Liver (tissue), 9 donors: ENCODE data around the gene RERE. TPM values are rescaled to one million over a fixed set of nuclear protein-coding genes. Genes with fewer than 3 reads are reported as not detected.
A peak's percentile ranks its signal among the peaks of the same experiment; 100 is the strongest.

Experiments used
- DNase-seq: peaks from one replicate; pipeline ENCODE4 v3.0.0-alpha.2; 2017; ENCODE audit warnings: low spot score
- H3K27ac ChIP-seq, 2 donors: one replicate each; pipeline ENCODE4 v1.7.0; 2013; ENCODE audit warnings: inconsistent platforms in 2 of 2, low read length in 2 of 2, control low read depth in 1 of 2, low read depth in 1 of 2, mild to moderate bottlenecking in 1 of 2
- H3K27me3 ChIP-seq, 4 donors: one replicate each; pipeline versions ENCODE4 v1.6.1 to v1.7.0; 2013; ENCODE audit warnings: low read length in 3 of 4, inconsistent platforms in 1 of 4, mild to moderate bottlenecking in 1 of 4, moderate library complexity in 1 of 4; ENCODE audit not compliant: control insufficient read depth in 4 of 4, insufficient read depth in 4 of 4
- H3K36me3 ChIP-seq, 4 donors: one replicate each; pipeline versions ENCODE4 v1.6.1 to v1.7.0; 2013; ENCODE audit warnings: low read length in 3 of 4, mild to moderate bottlenecking in 3 of 4, low read depth in 1 of 4, moderate library complexity in 1 of 4; ENCODE audit not compliant: control insufficient read depth in 4 of 4, insufficient read depth in 3 of 4
- H3K4me1 ChIP-seq, 4 donors: one replicate each; pipeline versions ENCODE4 v1.6.1 to v1.7.0; 2013; ENCODE audit warnings: low read length in 3 of 4, mild to moderate bottlenecking in 3 of 4, moderate library complexity in 1 of 4; ENCODE audit not compliant: control insufficient read depth in 4 of 4, insufficient read depth in 4 of 4
- H3K4me3 ChIP-seq, 3 donors: one replicate each; pipeline versions ENCODE4 v1.6.1 to v1.7.0; 2013; ENCODE audit warnings: low read length in 3 of 3, control low read depth in 1 of 3, low read depth in 1 of 3, mild to moderate bottlenecking in 1 of 3
- H3K9ac ChIP-seq, 2 donors: one replicate each; pipeline ENCODE4 v1.7.0; 2013; ENCODE audit warnings: low read length in 2 of 2, mild to moderate bottlenecking in 2 of 2, moderate library complexity in 2 of 2, control low read depth in 1 of 2, low read depth in 1 of 2
- H3K9me3 ChIP-seq, 4 donors: one replicate each; pipeline versions ENCODE4 v1.6.1 to v1.7.0; 2013; ENCODE audit warnings: low read length in 3 of 4; ENCODE audit not compliant: control insufficient read depth in 4 of 4
- EGR1 ChIP-seq, 2 donors: IDR thresholded peaks; 2 replicates each; pipeline ENCODE4 v1.6.1; 2016 to 2018; ENCODE audit warnings: antibody characterized with exemption in 2 of 2, low read depth in 2 of 2
- FOXA2 ChIP-seq: IDR thresholded peaks from 2 replicates; pipeline ENCODE4 v1.6.1; 2016; ENCODE audit warnings: antibody characterized with exemption
- GABPA ChIP-seq, 2 donors: IDR thresholded peaks in 1 of 2; conservative IDR thresholded peaks in 1 of 2; 2 replicates each; pipeline ENCODE4 v1.6.1; 2016; ENCODE audit warnings: antibody characterized with exemption in 2 of 2, mild to moderate bottlenecking in 1 of 2, moderate library complexity in 1 of 2
- HNF4G ChIP-seq: IDR thresholded peaks from 2 replicates; pipeline ENCODE4 v1.6.1; 2016; ENCODE audit warnings: antibody characterized with exemption
- JUND ChIP-seq, 2 donors: IDR thresholded peaks; 2 replicates each; pipeline ENCODE4 v1.6.1; 2016; ENCODE audit warnings: antibody characterized with exemption in 2 of 2
- RAD21 ChIP-seq, 2 donors: IDR thresholded peaks; 2 replicates each; pipeline ENCODE4 v1.6.1; 2016; ENCODE audit warnings: antibody characterized with exemption in 2 of 2, mild to moderate bottlenecking in 2 of 2
- RXRA ChIP-seq, 2 donors: IDR thresholded peaks; 2 replicates each; pipeline ENCODE4 v1.6.1; 2017 to 2018; ENCODE audit warnings: antibody characterized with exemption in 2 of 2, mild to moderate bottlenecking in 1 of 2
- SP1 ChIP-seq: IDR thresholded peaks from 2 replicates; pipeline ENCODE4 v1.6.1; 2018; ENCODE audit warnings: antibody characterized with exemption, mild to moderate bottlenecking
- TAF1 ChIP-seq: conservative IDR thresholded peaks from 2 replicates; pipeline ENCODE4 v1.6.1; 2016; ENCODE audit warnings: antibody characterized with exemption, mild to moderate bottlenecking
- YY1 ChIP-seq: IDR thresholded peaks from 2 replicates; pipeline ENCODE4 v1.6.1; 2016; ENCODE audit warnings: antibody characterized with exemption, mild to moderate bottlenecking
- WGBS: extraction: QIAGEN DNeasy Blood & Tissue Kit; methylation state at CpG from one replicate; pipeline ENCODE4 v1.1.7; 2013; 5-methylcytosine and 5-hydroxymethylcytosine counted together
- polyA plus RNA-seq, 2 donors: library from polyadenylated mRNA; stranded (reverse) in 1 of 2; unstranded in 1 of 2; fragments of 200-250 nt in 1 of 2; fragments of >200 nt in 1 of 2; fragmentation: Nextera tagmentation in 1 of 2; extraction: Ambion mirVana in 1 of 2; gene quantifications; one replicate each; pipeline versions ENCODE4 v1.2.1 to v1.2.3, GENCODE V29; 2013 to 2015
- total RNA-seq, 2 donors: library from RNA; depleted of rRNA; stranded (reverse); fragments of >200 nt; gene quantifications; one replicate each; pipeline ENCODE4 v1.2.3, GENCODE V29; 2014
- TF ChIP-seq, protein P1 (sequence below): fragments of 150-350 bp; IDR thresholded peaks from 2 replicates; pipeline ENCODE4 v1.5.1; 2017; ENCODE audit warnings: improper control_type of control experiment, low read depth, low read length; ENCODE audit not compliant: missing input control
- TF ChIP-seq, protein P2 (sequence below): IDR thresholded peaks from 2 replicates; pipeline ENCODE4 v1.6.1; 2016; ENCODE audit warnings: antibody characterized with exemption
- TF ChIP-seq, protein P3 (sequence below): IDR thresholded peaks from 2 replicates; pipeline ENCODE4 v1.6.1; 2016; ENCODE audit warnings: antibody characterized with exemption, mild to moderate bottlenecking
- TF ChIP-seq, protein P4 (sequence below): IDR thresholded peaks from 2 replicates; pipeline ENCODE4 v1.6.1; 2016; ENCODE audit warnings: antibody characterized with exemption
- donor health status: healthy.
- donor health status: healthy.
- donor health status: healthy.
- donor health status: healthy.
- donor health status: healthy.

The RERE gene
- total and polyA plus RNA-seq, 4 donors = 9.8 to 49.1 (median 24.8) TPM

DNA sequence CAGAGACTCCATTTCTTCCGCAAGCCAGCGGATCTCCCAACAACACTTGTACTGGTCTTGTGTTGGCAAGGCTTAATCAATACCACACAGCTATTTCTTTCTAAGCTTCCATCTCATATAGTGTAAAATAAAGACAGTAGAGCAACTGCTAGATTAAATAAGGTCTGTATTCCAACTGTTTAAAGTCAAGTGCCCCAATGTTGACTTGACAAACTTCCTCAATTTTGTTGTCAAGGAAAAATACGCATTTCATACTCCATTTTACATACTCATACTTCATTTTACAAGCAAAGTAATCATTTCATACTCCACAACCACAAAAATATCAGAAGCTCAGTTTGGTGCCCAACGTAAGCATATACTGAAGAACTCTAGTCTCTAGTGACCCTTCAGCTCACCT, 143.0 kb downstream of the RERE start:
- Histone ChIP-seq H3K9ac (no peak overlapping the region), H3K4me1 (peaks cover 2 to 26% (median 18%) of the 10 kb centered on the region in 4 donors), H3K36me3 (no peaks in the 10 kb centered on the region), H3K4me3 (no peak overlapping the region), H3K27me3 (no peaks in the 10 kb centered on the region), H3K27ac (no peak overlapping the region), H3K9me3 (no peaks in the 10 kb centered on the region)
- TF ChIP-seq JUND (IDR thresholded peaks at IDR 0.05) (no peak), YY1 (no peak), SP1 (no peak), GABPA (IDR thresholded peaks at IDR 0.05 in 1 of 2, conservative IDR thresholded peaks at IDR 0.05 in 1 of 2) (no peak), TAF1 (no peak), HNF4G (no peak), FOXA2 (no peak), RXRA (IDR thresholded peaks at IDR 0.05) (no peak), EGR1 (IDR thresholded peaks at IDR 0.05; ENCODE audit: low read depth in 2 of 2) (no peak), RAD21 (IDR thresholded peaks at IDR 0.05) (no peak)
- TF ChIP-seq, protein P1, sequence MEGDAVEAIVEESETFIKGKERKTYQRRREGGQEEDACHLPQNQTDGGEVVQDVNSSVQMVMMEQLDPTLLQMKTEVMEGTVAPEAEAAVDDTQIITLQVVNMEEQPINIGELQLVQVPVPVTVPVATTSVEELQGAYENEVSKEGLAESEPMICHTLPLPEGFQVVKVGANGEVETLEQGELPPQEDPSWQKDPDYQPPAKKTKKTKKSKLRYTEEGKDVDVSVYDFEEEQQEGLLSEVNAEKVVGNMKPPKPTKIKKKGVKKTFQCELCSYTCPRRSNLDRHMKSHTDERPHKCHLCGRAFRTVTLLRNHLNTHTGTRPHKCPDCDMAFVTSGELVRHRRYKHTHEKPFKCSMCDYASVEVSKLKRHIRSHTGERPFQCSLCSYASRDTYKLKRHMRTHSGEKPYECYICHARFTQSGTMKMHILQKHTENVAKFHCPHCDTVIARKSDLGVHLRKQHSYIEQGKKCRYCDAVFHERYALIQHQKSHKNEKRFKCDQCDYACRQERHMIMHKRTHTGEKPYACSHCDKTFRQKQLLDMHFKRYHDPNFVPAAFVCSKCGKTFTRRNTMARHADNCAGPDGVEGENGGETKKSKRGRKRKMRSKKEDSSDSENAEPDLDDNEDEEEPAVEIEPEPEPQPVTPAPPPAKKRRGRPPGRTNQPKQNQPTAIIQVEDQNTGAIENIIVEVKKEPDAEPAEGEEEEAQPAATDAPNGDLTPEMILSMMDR = no peak
- TF ChIP-seq, protein P2, sequence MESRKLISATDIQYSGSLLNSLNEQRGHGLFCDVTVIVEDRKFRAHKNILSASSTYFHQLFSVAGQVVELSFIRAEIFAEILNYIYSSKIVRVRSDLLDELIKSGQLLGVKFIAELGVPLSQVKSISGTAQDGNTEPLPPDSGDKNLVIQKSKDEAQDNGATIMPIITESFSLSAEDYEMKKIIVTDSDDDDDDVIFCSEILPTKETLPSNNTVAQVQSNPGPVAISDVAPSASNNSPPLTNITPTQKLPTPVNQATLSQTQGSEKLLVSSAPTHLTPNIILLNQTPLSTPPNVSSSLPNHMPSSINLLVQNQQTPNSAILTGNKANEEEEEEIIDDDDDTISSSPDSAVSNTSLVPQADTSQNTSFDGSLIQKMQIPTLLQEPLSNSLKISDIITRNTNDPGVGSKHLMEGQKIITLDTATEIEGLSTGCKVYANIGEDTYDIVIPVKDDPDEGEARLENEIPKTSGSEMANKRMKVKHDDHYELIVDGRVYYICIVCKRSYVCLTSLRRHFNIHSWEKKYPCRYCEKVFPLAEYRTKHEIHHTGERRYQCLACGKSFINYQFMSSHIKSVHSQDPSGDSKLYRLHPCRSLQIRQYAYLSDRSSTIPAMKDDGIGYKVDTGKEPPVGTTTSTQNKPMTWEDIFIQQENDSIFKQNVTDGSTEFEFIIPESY = no peak
- TF ChIP-seq, protein P3, sequence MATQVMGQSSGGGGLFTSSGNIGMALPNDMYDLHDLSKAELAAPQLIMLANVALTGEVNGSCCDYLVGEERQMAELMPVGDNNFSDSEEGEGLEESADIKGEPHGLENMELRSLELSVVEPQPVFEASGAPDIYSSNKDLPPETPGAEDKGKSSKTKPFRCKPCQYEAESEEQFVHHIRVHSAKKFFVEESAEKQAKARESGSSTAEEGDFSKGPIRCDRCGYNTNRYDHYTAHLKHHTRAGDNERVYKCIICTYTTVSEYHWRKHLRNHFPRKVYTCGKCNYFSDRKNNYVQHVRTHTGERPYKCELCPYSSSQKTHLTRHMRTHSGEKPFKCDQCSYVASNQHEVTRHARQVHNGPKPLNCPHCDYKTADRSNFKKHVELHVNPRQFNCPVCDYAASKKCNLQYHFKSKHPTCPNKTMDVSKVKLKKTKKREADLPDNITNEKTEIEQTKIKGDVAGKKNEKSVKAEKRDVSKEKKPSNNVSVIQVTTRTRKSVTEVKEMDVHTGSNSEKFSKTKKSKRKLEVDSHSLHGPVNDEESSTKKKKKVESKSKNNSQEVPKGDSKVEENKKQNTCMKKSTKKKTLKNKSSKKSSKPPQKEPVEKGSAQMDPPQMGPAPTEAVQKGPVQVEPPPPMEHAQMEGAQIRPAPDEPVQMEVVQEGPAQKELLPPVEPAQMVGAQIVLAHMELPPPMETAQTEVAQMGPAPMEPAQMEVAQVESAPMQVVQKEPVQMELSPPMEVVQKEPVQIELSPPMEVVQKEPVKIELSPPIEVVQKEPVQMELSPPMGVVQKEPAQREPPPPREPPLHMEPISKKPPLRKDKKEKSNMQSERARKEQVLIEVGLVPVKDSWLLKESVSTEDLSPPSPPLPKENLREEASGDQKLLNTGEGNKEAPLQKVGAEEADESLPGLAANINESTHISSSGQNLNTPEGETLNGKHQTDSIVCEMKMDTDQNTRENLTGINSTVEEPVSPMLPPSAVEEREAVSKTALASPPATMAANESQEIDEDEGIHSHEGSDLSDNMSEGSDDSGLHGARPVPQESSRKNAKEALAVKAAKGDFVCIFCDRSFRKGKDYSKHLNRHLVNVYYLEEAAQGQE = no peak
- DNase-seq = no peak
- 88% methylated on average over 4 of the region's 4 CpGs for WGBS

DNA sequence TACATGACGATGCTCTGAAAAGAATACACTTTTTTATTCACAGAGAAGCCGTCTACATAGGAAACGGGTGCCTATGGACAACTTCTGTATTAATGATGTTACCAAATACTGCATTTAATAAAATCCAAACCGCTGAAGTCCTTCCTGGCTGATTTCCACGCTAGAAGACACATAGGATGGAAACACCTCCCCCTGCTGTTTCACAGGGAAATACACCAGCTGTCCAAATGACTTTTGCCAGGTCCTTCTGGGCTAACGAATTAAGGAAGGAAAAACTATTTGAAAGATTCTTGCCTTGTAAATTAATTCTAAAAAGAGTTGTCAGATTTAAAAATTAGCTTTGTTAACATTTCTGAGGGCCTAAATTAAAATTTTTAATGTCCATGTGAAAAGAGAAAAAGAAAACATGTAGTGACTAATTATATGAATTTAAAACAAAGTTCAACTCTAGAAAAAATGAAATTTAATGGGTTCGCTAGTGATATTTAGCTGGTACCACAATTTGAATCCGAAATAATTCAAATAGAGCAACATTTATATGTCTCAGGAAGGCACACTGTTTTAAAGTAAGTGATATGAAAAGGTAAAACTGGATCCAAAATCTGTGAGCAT, 146.0 kb downstream of the RERE start:
- 33% methylated on average over 8 of the region's 8 CpGs for WGBS
- Histone ChIP-seq H3K36me3 (no peaks in the 10 kb centered on the region), H3K9ac (no peak overlapping the region), H3K9me3 (no peaks in the 10 kb centered on the region), H3K4me1 (peaks cover 11 to 47% (median 30%) of the 10 kb centered on the region in 4 donors), H3K4me3 (no peak overlapping the region), H3K27ac (no peak overlapping the region), H3K27me3 (no peaks in the 10 kb centered on the region)
- DNase-seq = no peak
- TF ChIP-seq, protein P4, sequence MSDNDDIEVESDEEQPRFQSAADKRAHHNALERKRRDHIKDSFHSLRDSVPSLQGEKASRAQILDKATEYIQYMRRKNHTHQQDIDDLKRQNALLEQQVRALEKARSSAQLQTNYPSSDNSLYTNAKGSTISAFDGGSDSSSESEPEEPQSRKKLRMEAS = no peak
- TF ChIP-seq, protein P1 = peak; percentile 84
- peak; percentile 96 for TF ChIP-seq RAD21 (IDR thresholded peaks at IDR 0.05)
- TF ChIP-seq RXRA (IDR thresholded peaks at IDR 0.05) = no peak
- TF ChIP-seq HNF4G = no peak
